Activated CD4-positive, alpha-beta T cell treated with anti-CD3 and anti-CD28 coated beads, Interleukin-10, Interleukin-2, amounts not matched to agents 100 ng/mL and 50 ng/mL, durations not matched to agents 16 hours and 8 hours (primary cell): ENCODE measurements around the gene OR4D2.
"Not testable (repeated sequence)": the region's sequence is repeated elsewhere in the genome, so short reads cannot be mapped to it uniquely, and the experiment has no call there.

ENCODE experiments used
- DNase-seq: peaks from one replicate; pipeline ENCODE4 v3.0.0-alpha.2; 2020

The OR4D2 gene

GRCh38 chr17:58166682-58167081 is at the start of gene OR4D2:
Gene OR4D2, plus strand, starts transcription at chr17:58166982. Its CDS starts 2,674 bp downstream, at chr17:58169656.
- DNase-seq = no peak

GRCh38 chr17:58117382-58117781 is 49.4 kb upstream of the OR4D2 start:
- no peak for DNase-seq

- DNase-seq = no peak
Measured at GRCh38 chr17:58119491-58119890, 47.3 kb upstream of the OR4D2 start.

- DNase-seq = peak; percentile 32
Measured at GRCh38 chr17:58120195-58120822, 46.5 kb upstream of the OR4D2 start.

GRCh38 chr17:58121925-58122324 is 44.9 kb upstream of the OR4D2 start:
- DNase-seq = peak; percentile 20

GRCh38 chr17:58127846-58128245 is 38.9 kb upstream of the OR4D2 start:
- DNase-seq = no peak

- not testable (repeated sequence) for DNase-seq
Measured at GRCh38 chr17:58132697-58133096, 34.1 kb upstream of the OR4D2 start.

- DNase-seq = no peak
Measured at GRCh38 chr17:58136669-58137279, 30.0 kb upstream of the OR4D2 start.

GRCh38 chr17:58141505-58141904 is 25.3 kb upstream of the OR4D2 start:
- DNase-seq = no peak

GRCh38 chr17:58143335-58143734 is 23.4 kb upstream of the OR4D2 start:
- not testable (repeated sequence) for DNase-seq

- no peak for DNase-seq
Measured at GRCh38 chr17:58144801-58145200, 22.0 kb upstream of the OR4D2 start.

GRCh38 chr17:58147930-58148434 is 18.8 kb upstream of the OR4D2 start, which contains the start of gene OR4D1:
Gene OR4D1, plus strand, starts transcription at chr17:58148384. Its CDS starts 6,770 bp downstream, at chr17:58155154.
- no peak for DNase-seq

- no peak for DNase-seq
Measured at GRCh38 chr17:58148609-58149008, 18.2 kb upstream of the OR4D2 start.

- DNase-seq = no peak
Measured at GRCh38 chr17:58150394-58150793, 16.4 kb upstream of the OR4D2 start.

GRCh38 chr17:58153046-58153445 is 13.7 kb upstream of the OR4D2 start:
- DNase-seq = peak; percentile 75

- DNase-seq = no peak
Measured at GRCh38 chr17:58153671-58154070, 13.1 kb upstream of the OR4D2 start.

- peak; percentile 63 for DNase-seq
Measured at GRCh38 chr17:58156839-58157803, 9.7 kb upstream of the OR4D2 start.

GRCh38 chr17:58158181-58158580 is 8.6 kb upstream of the OR4D2 start:
- no peak for DNase-seq

- no peak for DNase-seq
Measured at GRCh38 chr17:58161566-58161965, 5.2 kb upstream of the OR4D2 start.

- no peak for DNase-seq
Measured at GRCh38 chr17:58165981-58166380, 801 bp upstream of the OR4D2 start.

GRCh38 chr17:58170622-58171021 is 3.8 kb downstream of the OR4D2 start:
- no peak for DNase-seq

GRCh38 chr17:58172369-58173071 is 5.7 kb downstream of the OR4D2 start:
- DNase-seq = peak; percentile 56

- no peak for DNase-seq
Measured at GRCh38 chr17:58174871-58175270, 8.1 kb downstream of the OR4D2 start.
